Stimulated activated naive B cell treated with anti-CD40 and anti-IgM and Interleukin-4, amounts not matched to agents 10 μg/mL and 1 μg/mL and 100 μg/mL, for 72 hours (primary cell): ENCODE results near the gene ASPN.
"Not testable (repeated sequence)": the region's sequence is repeated elsewhere in the genome, so short reads cannot be mapped to it uniquely, and the experiment has no call there.

Experiments used
- ATAC-seq, 2 donors: fragments of 150-1000 bp; cut with Tn5 transposase; replicated peaks; 2 replicates each; pipeline ENCODE4 v1.10.0; 2021; ENCODE audit warnings: moderate library complexity in 1 of 2
- DNase-seq: peaks from one replicate; pipeline ENCODE4 v3.0.0; 2021
- H3K27ac Mint-ChIP-seq: one replicate; pipeline ENCODE4 v1.8.0; 2022; ENCODE audit warnings: mild to moderate bottlenecking, mixed read lengths
- H3K27me3 Mint-ChIP-seq, 2 donors: one replicate each; pipeline ENCODE4 v1.8.0; 2022; ENCODE audit warnings: mixed read lengths in 2 of 2
- H3K36me3 Mint-ChIP-seq, 2 donors: one replicate each; pipeline ENCODE4 v1.8.0; 2022; ENCODE audit warnings: mixed read lengths in 2 of 2, mild to moderate bottlenecking in 1 of 2
- H3K4me1 Mint-ChIP-seq, 2 donors: one replicate each; pipeline ENCODE4 v1.8.0; 2022; ENCODE audit warnings: mixed read lengths in 2 of 2, mild to moderate bottlenecking in 1 of 2
- H3K4me3 Mint-ChIP-seq, 2 donors: one replicate each; pipeline ENCODE4 v1.8.0; 2022; ENCODE audit warnings: mild to moderate bottlenecking in 2 of 2, mixed read lengths in 2 of 2, moderate library complexity in 1 of 2
- H3K9me3 Mint-ChIP-seq, 2 donors: one replicate each; pipeline ENCODE4 v1.8.0; 2022; ENCODE audit warnings: mixed read lengths in 2 of 2, mild to moderate bottlenecking in 1 of 2

ASPN gene

DNA sequence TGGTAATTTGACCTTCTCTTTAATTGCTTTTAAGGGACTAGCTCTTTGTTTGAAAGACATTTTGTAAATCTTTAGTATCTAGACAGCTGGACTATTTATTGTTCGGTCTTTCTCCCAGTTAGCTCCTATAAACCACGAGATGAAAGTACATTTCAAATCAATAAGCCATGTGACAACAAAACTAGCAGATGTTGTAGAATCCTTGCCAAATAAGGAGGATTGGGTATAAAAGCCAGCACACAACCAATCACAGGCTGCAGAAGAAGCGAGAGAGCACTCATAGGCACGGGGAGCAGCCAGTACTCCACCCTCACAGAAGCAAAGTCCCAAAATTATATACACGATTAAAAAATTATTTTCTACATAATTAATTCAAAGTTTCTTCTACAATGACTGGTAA, 50.0 kb downstream of the ASPN start:
- Mint-ChIP-seq H3K4me3 (no peak overlapping the region), H3K4me1 (no peaks in the 10 kb centered on the region), H3K9me3 (no peaks in the 10 kb centered on the region), H3K27ac (no peak overlapping the region), H3K36me3 (peaks cover 5 to 6% of the 10 kb centered on the region in 2 donors), H3K27me3 (no peaks in the 10 kb centered on the region)
- ATAC-seq (no peak), DNase-seq (no peak)

DNA sequence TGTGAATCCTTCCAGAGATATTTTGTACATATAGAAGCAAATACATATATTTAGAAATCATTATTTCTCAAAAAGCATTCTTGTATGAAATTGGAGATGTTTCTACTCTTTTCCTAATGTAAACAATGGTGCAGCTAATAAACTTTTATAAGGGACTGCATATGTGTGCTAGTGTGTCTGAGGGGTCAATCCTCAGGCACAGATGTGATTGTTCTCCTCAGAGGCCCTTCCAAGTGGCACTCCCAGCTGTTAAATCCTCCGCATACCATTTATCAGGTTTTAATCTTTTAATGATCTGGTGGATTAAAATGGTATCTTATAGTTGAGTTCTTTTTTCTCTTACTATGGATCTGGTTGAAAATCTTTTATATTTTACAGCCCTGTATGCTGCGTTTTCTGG, 52.5 kb downstream of the ASPN start:
- ATAC-seq (no peak), DNase-seq (no peak)
- H3K36me3 Mint-ChIP-seq = peaks cover 5 to 6% of the 10 kb centered on the region in 2 donors
- H3K4me3 Mint-ChIP-seq = no peak overlapping the region
- H3K4me1 Mint-ChIP-seq = no peaks in the 10 kb centered on the region
- H3K27ac Mint-ChIP-seq = no peak overlapping the region
- no peaks in the 10 kb centered on the region for H3K9me3 Mint-ChIP-seq
- H3K27me3 Mint-ChIP-seq = no peaks in the 10 kb centered on the region

DNA sequence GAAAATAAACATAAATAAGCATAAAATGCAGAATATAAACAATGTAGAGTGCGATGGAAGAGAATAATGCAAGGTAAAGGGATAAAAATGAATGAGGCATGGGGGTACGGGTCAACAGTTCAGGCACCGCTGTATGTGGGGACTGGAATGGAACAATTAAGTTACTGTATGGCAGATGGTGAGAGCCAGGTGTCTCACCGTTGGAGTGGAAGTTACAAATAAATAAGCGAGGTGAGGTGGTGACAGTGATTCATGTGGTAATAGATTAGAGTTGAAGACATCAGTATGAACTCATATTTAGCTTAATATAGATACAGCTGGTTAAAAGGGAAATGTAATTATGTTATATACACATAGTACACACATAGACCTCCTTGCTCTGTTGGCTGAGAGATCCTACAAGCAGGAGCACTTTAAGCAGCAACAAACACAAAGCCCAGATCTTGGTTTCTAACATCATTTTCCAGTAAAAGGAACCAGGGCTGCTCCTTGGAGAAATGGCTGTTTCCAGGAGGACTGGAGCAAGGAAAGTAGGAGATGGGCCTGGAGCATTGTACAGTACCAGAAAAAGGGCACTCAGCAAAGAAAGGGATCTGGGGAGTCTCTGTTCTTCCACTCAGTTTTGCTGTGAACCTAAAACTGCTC, 55.7 kb downstream of the ASPN start:
- ATAC-seq (no peak), DNase-seq (no peak)
- no peaks in the 10 kb centered on the region for H3K27me3 Mint-ChIP-seq
- peaks cover 4 to 6% of the 10 kb centered on the region in 2 donors for H3K4me1 Mint-ChIP-seq
- H3K36me3 Mint-ChIP-seq = peaks cover 5 to 10% of the 10 kb centered on the region in 2 donors
- no peaks in the 10 kb centered on the region for H3K9me3 Mint-ChIP-seq
- H3K4me3 Mint-ChIP-seq = no peak overlapping the region
- H3K27ac Mint-ChIP-seq = no peak overlapping the region

DNA sequence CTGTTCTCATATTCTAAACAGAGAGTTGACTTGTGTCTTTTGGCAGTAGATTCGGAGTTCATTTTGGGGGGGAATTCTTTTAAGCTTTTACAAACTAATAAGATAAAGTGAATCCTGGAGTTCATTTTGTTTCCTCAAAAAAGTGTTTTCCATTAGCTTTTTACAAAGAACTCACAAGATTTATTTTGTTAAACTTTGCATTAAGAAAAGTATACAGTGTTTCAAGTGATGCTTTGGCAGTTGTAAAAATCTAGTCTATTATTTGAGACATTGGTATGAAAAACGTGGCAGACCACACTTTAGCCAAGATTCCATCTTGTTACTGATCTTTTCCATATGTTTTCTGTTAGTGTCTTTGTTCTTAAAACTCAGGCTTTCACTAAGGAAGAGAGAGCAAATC, 56.8 kb downstream of the ASPN start:
- no peak for DNase-seq
- H3K27me3 Mint-ChIP-seq = no peaks in the 10 kb centered on the region
- no peak overlapping the region for H3K27ac Mint-ChIP-seq
- peaks cover 2 to 7% of the 10 kb centered on the region in 2 donors for H3K36me3 Mint-ChIP-seq
- H3K4me1 Mint-ChIP-seq = peaks cover 4 to 6% of the 10 kb centered on the region in 2 donors
- no peaks in the 10 kb centered on the region for H3K9me3 Mint-ChIP-seq
- no peak for ATAC-seq
- H3K4me3 Mint-ChIP-seq = no peak overlapping the region

DNA sequence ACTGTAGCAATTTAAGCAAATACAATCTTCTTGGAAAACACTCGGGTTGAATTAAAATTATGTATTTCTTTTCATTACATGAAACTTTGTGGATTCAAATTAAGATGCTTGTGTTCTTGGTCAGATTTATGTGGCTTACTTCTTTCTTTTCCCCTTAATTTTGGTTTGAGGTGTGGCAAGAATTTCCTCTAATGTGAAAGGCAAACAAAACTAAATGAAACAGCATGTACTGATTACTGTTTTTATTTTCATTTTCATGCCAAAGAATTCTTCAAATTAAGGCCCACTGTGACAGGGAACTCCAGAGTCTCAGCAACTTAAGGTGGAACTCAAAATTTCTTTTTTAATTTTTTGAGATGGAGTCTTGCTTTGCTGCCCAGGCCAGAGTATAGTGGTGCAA, 58.0 kb downstream of the ASPN start, which contains the start of gene OMD:
Gene OMD, minus strand, starts transcription at position 132 of the 400 bp plus-strand sequence. CDS start 6,913 bp downstream, outside the sequence.
- no peak within 1 kb of the TSS for H3K4me3 Mint-ChIP-seq
- no peaks in the 10 kb centered on the region for H3K27me3 Mint-ChIP-seq
- H3K27ac Mint-ChIP-seq = no peak within 1 kb of the TSS
- H3K36me3 Mint-ChIP-seq = peaks cover 4% of the 10 kb centered on the region in 2 donors
- ATAC-seq (no peak), DNase-seq (no peak)
- H3K4me1 Mint-ChIP-seq = peaks cover 4 to 6% of the 10 kb centered on the region in 2 donors
- no peaks in the 10 kb centered on the region for H3K9me3 Mint-ChIP-seq

DNA sequence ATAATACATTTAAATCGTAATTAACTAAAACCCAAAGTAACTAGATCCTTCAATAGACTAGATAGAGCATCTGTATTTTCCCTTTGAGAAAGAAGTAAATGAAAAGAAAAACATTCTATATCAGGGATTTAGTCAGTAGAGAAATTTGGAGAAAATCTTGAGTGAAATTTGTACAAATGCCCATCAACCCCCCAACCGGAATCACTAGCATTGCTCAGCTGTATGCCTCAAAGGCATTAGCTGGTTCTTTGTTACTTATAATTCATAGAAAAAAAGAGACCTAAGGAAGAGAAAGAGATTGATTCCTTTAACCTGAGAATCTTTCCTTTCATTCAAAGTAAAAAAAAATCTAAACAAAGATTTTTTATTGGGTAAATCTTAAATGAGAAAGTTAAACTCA, 58.7 kb downstream of the ASPN start:
- Mint-ChIP-seq H3K27me3 (no peaks in the 10 kb centered on the region), H3K27ac (no peak overlapping the region), H3K36me3 (peaks cover 2 to 4% of the 10 kb centered on the region in 2 donors), H3K4me3 (no peak overlapping the region), H3K9me3 (no peaks in the 10 kb centered on the region), H3K4me1 (peaks cover 4 to 6% of the 10 kb centered on the region in 2 donors)
- no peak for DNase-seq
- ATAC-seq = no peak

DNA sequence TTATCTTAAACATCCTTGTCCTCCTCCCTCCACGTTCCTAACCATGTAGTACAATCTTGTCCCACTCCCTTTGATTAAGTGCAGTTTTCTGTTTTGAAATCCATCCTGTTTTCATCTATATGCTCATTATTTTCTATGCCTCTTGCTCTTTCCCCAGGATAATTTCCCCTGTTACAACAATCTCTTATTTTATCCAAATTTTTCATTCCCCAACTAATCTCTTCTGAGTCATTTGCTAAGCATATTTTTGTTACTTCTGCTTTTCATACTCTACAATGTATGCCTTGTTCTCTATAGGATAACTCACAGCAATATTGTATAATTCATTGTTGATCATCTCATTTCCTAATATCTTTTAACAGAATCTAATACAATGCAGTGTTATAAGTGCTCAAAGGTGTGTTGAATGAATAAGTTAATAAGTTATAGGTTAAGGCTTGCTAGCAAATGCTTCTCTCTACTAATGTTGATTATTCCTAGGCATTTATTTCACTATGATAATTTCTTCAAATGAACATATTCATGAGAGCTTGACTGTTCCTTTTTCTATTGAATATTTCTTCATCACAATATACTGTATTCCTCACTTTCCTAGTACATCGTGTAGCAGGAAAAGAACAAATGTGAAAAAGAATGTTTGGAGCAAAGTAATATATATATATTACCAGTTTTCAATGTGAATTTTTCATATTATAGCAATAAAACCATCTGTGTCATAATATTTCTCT, 59.5 kb downstream of the ASPN start:
- Mint-ChIP-seq H3K4me1 (peaks cover 4 to 6% of the 10 kb centered on the region in 2 donors), H3K27me3 (no peaks in the 10 kb centered on the region), H3K36me3 (peaks cover 2 to 4% of the 10 kb centered on the region in 2 donors), H3K27ac (no peak overlapping the region), H3K4me3 (no peak overlapping the region), H3K9me3 (no peaks in the 10 kb centered on the region)
- no peak for DNase-seq
- ATAC-seq = peak in 1 of 2 donors; percentile 43

DNA sequence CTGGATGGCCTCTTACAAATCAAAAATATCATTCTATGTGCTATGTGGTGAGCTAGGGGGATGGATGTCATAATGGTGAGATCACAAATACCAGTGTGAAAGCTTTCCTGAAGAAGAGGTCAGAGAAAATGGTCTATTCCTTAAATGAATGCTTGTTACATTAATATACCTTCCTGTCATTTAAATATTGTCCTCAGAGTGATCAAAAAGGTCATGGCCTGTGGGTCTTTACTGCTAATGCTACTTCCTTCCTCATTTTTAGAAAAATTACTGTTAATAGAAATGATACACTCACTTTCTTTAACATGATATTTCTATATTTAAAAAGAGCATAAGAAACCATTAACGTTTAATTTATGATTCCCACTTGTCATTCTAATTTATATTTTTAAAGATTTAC, 67.7 kb downstream of the ASPN start:
- no peaks in the 10 kb centered on the region for H3K27me3 Mint-ChIP-seq
- H3K4me3 Mint-ChIP-seq = peak overlapping the region in 1 of 2 donors; percentile 28
- H3K36me3 Mint-ChIP-seq = peaks cover 3 to 6% of the 10 kb centered on the region in 2 donors
- peaks cover 7 to 11% of the 10 kb centered on the region in 2 donors for H3K4me1 Mint-ChIP-seq
- H3K27ac Mint-ChIP-seq = no peak overlapping the region
- DNase-seq = no peak
- H3K9me3 Mint-ChIP-seq = peaks cover 0 to 4% of the 10 kb centered on the region in 2 donors
- ATAC-seq = peak; percentile 71 to 77

DNA sequence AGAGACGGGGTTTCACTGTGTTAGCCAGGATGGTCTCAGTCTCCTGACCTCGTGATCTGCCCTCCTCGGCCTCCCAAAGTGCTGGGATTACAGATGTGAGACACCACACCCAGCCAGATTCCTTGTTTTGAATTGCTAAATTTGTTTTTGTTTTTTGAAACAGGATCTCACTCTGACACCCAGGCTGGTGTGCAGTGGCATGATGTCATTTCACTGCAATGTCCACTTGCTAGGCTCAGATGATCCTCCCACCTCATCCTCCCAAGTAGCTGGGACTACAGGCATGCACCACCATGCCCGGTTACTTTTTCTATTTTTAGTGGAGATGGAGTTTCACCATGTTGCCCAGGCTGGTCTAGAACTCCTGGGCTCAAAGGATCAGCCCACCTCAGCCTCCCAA, 71.1 kb downstream of the ASPN start:
- not testable (repeated sequence) for H3K27ac Mint-ChIP-seq, DNase-seq, ATAC-seq, H3K4me3 Mint-ChIP-seq, H3K9me3 Mint-ChIP-seq, H3K36me3 Mint-ChIP-seq, H3K27me3 Mint-ChIP-seq
- H3K4me1 Mint-ChIP-seq = peaks cover 18 to 23% of the 10 kb centered on the region in 2 donors

DNA sequence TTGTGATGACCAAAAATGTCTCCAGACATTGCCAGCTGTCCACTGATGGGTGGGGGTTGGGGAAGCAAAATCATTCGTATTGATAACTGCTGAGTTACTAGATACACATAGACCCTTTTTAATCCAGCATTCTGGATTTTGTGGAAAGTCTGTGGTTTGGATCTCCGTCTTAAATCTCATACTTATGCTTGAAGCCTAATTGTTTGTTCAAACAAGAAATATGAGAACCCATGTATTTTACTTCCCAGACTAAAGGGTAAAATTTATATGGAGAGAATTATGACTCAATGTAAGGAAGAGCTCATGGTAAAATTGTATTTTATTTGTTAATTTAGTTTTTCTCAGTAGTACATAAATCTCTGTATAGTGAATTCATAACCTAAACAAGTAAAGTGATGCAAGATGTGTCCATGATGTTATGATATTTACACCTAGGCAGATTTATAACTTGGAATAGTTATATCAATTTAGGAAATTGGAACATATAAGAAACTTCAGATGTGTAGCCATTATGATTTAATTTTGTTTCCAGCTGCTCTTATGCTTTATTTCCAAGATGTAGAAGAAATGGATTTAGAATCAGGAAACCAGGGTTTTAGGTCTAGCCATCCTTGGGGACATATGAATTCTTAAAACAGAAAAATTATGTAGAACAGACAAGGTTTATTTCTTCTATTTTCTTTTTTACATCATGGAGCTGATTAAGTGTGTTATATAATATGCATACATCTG, 73.4 kb downstream of the ASPN start:
- Mint-ChIP-seq H3K4me1 (peaks cover 16 to 18% of the 10 kb centered on the region in 2 donors), H3K27me3 (no peaks in the 10 kb centered on the region), H3K4me3 (no peak overlapping the region), H3K9me3 (peaks cover 0 to 4% of the 10 kb centered on the region in 2 donors), H3K36me3 (peaks cover 3 to 9% of the 10 kb centered on the region in 2 donors), H3K27ac (no peak overlapping the region)
- ATAC-seq (no peak), DNase-seq (no peak)

DNA sequence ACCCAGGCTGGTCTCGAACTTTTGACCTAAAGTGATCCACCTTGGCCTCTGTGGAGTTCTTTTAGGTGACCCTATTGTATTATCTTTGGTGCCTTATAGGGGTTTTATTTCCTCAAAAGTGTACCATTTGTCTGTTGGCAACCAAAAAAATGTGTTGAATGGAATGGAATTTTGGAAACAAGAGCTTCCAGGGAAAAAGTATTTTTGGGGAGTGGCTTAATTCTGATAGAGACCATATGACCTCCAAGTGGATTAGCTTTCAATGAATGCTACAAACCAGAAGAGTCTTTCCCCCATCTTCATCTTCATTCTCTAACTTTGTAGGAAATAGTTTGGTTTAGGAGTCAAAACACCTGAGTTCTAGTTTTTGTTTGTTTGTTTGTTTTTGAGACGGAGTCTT, 74.5 kb downstream of the ASPN start:
- ATAC-seq (no peak), DNase-seq (no peak)
- Mint-ChIP-seq H3K4me3 (no peak overlapping the region), H3K9me3 (peaks cover 0 to 4% of the 10 kb centered on the region in 2 donors), H3K27ac (no peak overlapping the region), H3K4me1 (peaks cover 16 to 18% of the 10 kb centered on the region in 2 donors), H3K27me3 (no peaks in the 10 kb centered on the region), H3K36me3 (peaks cover 3 to 9% of the 10 kb centered on the region in 2 donors)

DNA sequence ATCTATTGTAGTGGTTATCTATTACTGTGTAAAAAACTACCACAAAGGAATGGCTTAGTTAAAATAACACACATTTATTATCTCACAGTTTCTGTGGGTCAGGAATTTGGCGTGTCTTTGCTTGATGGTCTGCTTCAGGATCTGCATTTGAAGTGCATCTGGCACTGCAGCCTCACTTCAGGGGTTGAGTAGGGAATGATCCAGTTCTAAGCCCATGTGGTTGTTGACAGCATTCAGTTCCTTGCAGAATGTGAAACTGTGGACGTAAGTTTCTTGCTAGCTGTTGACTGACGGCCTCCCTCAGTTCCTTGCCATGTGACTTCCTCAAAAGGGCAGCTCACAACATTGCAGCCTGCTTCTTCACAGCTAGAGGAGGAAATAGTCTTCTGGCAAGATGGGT, 75.8 kb downstream of the ASPN start:
- H3K9me3 Mint-ChIP-seq = no peaks in the 10 kb centered on the region
- H3K27ac Mint-ChIP-seq = peak overlapping the region; percentile 83

More for the DNA sequence above, 75.8 kb downstream of the ASPN start:
- DNase-seq (peak; percentile 26), ATAC-seq (peak; percentile 99 to 100)
- peaks cover 16 to 18% of the 10 kb centered on the region in 2 donors for H3K4me1 Mint-ChIP-seq
- H3K27me3 Mint-ChIP-seq = no peaks in the 10 kb centered on the region
- H3K4me3 Mint-ChIP-seq = peak overlapping the region; percentile 59 to 62
- peaks cover 0 to 2% of the 10 kb centered on the region in 2 donors for H3K36me3 Mint-ChIP-seq
